GM06990 (cell line): ENCODE data around the gene ABCA13.

Experiments
- DNase-seq: peaks from one replicate; pipeline ENCODE4 v3.0.0-alpha.2; 2011; ENCODE audit not compliant: insufficient read length; ENCODE audit errors: extremely low read depth
- H3K27me3 ChIP-seq: replicated peaks from 2 replicates; pipeline ENCODE4 v1.6.0; 2011; ENCODE audit warnings: low read length; ENCODE audit not compliant: control insufficient read depth, insufficient read depth
- H3K36me3 ChIP-seq: 2 replicates; pipeline ENCODE4 v1.5.1; 2011; ENCODE audit warnings: low read length; ENCODE audit not compliant: control insufficient read depth, insufficient read depth
- H3K4me3 ChIP-seq: replicated peaks from 2 replicates; pipeline ENCODE4 v1.5.1; 2011; ENCODE audit warnings: low read depth, mild to moderate bottlenecking, control low read depth, low read length
- CTCF ChIP-seq: IDR thresholded peaks from 2 replicates; pipeline ENCODE4 v1.5.1; 2011; ENCODE audit warnings: low read length, control low read depth, mild to moderate bottlenecking, inconsistent platforms; ENCODE audit not compliant: insufficient read depth, poor library complexity, severe bottlenecking

ABCA13 gene

DNA sequence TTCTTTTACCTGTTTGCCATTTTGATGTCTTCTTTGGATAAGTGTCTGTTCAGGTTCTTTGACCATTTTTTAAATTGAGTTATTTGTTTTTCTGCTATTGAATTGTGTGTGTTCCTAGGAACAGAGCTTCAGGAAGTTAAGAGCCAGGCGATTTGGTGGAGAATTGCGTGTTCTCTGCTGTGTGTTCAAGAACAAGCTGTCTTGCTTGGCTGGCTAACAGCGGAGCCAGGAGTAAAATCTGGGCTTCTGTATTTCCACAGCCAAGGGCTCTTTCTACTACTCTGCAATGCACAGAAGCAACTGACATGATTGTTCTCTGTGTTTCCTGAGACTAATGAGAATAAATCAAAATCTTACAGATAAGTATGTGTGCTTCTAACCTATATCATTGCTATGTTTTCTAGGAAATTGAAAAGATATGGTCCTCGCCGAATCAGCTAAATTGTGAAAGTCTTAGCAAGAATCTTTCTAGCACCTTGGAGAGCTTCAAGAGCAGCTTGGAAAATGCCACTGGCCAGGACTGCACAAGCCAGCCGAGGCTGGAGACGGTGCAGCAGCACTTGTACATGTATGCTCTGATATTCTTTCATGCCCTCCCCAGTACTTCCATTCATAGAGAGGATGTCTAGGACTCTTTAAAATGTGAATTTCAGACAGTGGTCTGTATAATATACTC lies 124.2 kb downstream of the ABCA13 start:
- Histone ChIP-seq H3K4me3 (no peak overlapping the region), H3K36me3 (no peaks in the 10 kb centered on the region), H3K27me3 (no peaks in the 10 kb centered on the region)
- DNase-seq = no peak
- no peak for TF ChIP-seq CTCF

DNA sequence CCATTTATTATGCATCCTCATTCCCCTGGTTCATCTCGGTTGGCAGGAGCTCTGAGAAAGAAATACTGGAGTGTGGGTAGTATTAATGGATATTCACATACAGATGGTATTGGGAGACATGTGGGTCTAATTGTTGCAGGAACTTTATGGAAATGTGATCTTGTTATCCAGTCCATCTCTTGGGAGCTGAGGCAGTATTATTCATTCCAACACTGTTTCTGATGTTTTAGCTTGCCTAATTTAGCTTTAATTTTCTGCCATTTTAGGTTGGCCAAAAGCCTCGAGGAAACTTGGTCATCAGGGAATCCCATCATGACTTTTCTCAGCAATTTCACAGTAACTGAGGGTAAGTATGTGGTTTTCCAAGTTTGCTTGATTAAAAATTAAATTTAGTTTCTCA lies 125.7 kb downstream of the ABCA13 start:
- no peaks in the 10 kb centered on the region for H3K36me3 ChIP-seq
- no peak for DNase-seq
- H3K4me3 ChIP-seq = no peak overlapping the region
- no peaks in the 10 kb centered on the region for H3K27me3 ChIP-seq
- TF ChIP-seq CTCF = no peak

- H3K4me3 ChIP-seq = no peak overlapping the region
- peak; percentile 33 for DNase-seq
- no peaks in the 10 kb centered on the region for H3K27me3 ChIP-seq
- no peak for TF ChIP-seq CTCF
- no peaks in the 10 kb centered on the region for H3K36me3 ChIP-seq
These were observed 127.5 kb downstream of the ABCA13 start for GRCh38 chr7:48298779-48299178.

- peak; percentile 77 for TF ChIP-seq CTCF
- no peak for DNase-seq
- no peaks in the 10 kb centered on the region for H3K36me3 ChIP-seq
- H3K4me3 ChIP-seq = no peak overlapping the region
- H3K27me3 ChIP-seq = no peaks in the 10 kb centered on the region
These were observed 128.4 kb downstream of the ABCA13 start for GRCh38 chr7:48299580-48300169.

DNA sequence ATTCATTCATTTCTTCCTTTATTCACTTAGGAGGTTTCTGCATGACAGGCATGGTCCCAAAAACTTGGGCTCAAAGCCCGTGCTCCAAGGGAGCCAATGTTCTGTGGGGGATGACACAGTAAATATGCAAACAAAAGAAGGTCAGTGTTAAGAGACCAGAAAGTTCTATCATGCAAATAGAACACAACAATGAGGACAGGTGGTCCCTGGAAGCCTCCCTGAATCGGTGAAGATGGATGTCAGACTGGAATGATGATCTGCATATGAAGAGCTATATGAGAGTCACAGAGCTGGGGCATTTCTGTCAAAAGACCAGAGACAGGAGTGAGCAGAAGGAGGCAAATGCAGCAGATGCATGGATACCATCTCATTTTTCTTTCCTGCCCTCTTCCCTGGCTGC lies 129.0 kb downstream of the ABCA13 start:
- no peak for TF ChIP-seq CTCF
- Histone ChIP-seq H3K4me3 (no peak overlapping the region), H3K36me3 (no peaks in the 10 kb centered on the region), H3K27me3 (no peaks in the 10 kb centered on the region)
- DNase-seq = no peak

DNA sequence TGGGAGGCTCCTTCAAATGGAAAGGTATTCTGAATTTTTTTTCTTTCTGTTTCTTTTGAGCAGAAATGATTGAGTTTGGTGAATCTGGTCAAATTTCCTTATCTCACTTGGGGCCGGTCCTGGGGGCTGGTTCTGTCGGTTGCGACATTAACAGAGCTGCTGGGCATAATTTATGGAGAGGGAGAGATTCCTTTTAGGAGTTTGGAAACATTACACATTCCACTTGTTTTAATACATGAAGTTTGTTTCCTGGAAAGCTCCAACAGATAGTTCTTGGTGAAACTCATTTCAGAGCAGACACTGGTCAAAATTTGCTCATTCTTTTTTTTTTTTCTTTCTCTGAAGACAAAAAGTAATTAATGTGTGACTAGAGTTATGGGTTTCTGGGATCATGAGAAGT lies 129.9 kb downstream of the ABCA13 start:
- no peaks in the 10 kb centered on the region for H3K36me3 ChIP-seq
- TF ChIP-seq CTCF = no peak
- no peaks in the 10 kb centered on the region for H3K27me3 ChIP-seq
- no peak for DNase-seq
- H3K4me3 ChIP-seq = no peak overlapping the region
